Upper lobe of right lung (tissue), 1 donor: ENCODE data around the gene EIF4A3. TPM values are rescaled to one million over a fixed set of nuclear protein-coding genes. Genes with fewer than 3 reads are reported as not detected.
A peak's percentile ranks its signal among the peaks of the same experiment; 100 is the strongest.

ENCODE experiments used
- ATAC-seq: fragments of 200-7000 bp; cut with Tn5 transposase; one replicate; pipeline ENCODE4 v1.9.1; 2020; ENCODE audit warnings: mild to moderate bottlenecking, moderate library complexity
- DNase-seq: peaks from one replicate; pipeline ENCODE4 v3.0.0-alpha.2; 2020
- H3K27ac ChIP-seq: fragments of 200-600 bp; one replicate; pipeline ENCODE4 v1.8.0; 2022
- H3K27me3 ChIP-seq: fragments of 200-600 bp; one replicate; pipeline ENCODE4 v1.8.0; 2022; ENCODE audit warnings: mild to moderate bottlenecking
- H3K36me3 ChIP-seq: fragments of 200-600 bp; one replicate; pipeline ENCODE4 v1.8.0; 2022
- H3K4me1 ChIP-seq: fragments of 200-600 bp; one replicate; pipeline ENCODE4 v1.8.0; 2022
- H3K4me3 ChIP-seq: fragments of 200-600 bp; one replicate; pipeline ENCODE4 v1.8.0; 2022; ENCODE audit warnings: mild to moderate bottlenecking
- H3K9me3 ChIP-seq: fragments of 200-600 bp; one replicate; pipeline ENCODE4 v1.8.0; 2022
- CTCF ChIP-seq: fragments of 200-600 bp; IDR thresholded peaks from one replicate; pipeline ENCODE4 v1.8.0; 2022; ENCODE audit warnings: antibody characterized with exemption
- intact Hi-C: fragments of 100-400 bp; cut with DNase I; formaldehyde crosslinking; loops from one replicate; pipeline ENCODE4 v1.11.0; 2022
- total RNA-seq: library from RNA; stranded (reverse); fragmentation: NEBNext Ultra II Directional; extraction: Animal tissue kit (Norgen Biotek cat#: 25700); gene quantifications from one replicate; pipeline ENCODE4 v1.2.1, GENCODE V29; 2021
- donor health status: DM: no; HTN: yes; CAD: no; lungs with severe emphysema.

EIF4A3 gene
- total RNA-seq, 1 donor from 2014 or later = 56.0 TPM

DNA sequence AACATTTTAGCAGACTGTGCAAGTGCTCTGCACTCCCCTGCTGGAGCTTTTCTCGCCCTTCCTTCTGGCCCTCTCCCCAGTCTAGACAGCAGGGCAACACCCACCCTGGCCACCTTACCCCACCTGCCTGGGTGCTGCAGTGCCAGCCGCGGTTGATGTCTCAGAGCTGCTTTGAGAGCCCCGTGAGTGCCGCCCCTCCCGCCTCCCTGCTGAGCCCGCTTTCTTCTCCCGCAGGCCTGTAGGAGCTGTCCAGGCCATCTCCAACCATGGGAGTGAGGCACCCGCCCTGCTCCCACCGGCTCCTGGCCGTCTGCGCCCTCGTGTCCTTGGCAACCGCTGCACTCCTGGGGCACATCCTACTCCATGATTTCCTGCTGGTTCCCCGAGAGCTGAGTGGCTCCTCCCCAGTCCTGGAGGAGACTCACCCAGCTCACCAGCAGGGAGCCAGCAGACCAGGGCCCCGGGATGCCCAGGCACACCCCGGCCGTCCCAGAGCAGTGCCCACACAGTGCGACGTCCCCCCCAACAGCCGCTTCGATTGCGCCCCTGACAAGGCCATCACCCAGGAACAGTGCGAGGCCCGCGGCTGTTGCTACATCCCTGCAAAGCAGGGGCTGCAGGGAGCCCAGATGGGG, 42.5 kb downstream of the EIF4A3 start:
- no peak overlapping the region for H3K4me3 ChIP-seq
- DNase-seq = no peak
- H3K4me1 ChIP-seq = peaks cover 14% of the 10 kb centered on the region
- ATAC-seq = no peak
- TF ChIP-seq CTCF = no peak
- no peak overlapping the region for H3K27ac ChIP-seq
- H3K36me3 ChIP-seq = no peaks in the 10 kb centered on the region
- intact Hi-C loops = no loop called here
- no peaks in the 10 kb centered on the region for H3K27me3 ChIP-seq
- no peaks in the 10 kb centered on the region for H3K9me3 ChIP-seq

DNA sequence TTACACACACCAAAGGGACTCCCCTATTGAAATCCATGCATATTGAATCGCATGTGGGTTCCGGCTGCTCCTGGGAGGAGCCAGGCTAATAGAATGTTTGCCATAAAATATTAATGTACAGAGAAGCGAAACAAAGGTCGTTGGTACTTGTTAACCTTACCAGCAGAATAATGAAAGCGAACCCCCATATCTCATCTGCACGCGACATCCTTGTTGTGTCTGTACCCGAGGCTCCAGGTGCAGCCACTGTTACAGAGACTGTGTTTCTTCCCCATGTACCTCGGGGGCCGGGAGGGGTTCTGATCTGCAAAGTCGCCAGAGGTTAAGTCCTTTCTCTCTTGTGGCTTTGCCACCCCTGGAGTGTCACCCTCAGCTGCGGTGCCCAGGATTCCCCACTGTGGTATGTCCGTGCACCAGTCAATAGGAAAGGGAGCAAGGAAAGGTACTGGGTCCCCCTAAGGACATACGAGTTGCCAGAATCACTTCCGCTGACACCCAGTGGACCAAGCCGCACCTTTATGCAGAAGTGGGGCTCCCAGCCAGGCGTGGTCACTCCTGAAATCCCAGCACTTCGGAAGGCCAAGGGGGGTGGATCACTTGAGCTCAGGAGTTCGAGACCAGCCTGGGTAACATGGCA, 43.4 kb downstream of the EIF4A3 start:
- Histone ChIP-seq H3K27ac (no peak overlapping the region), H3K9me3 (no peaks in the 10 kb centered on the region), H3K27me3 (no peaks in the 10 kb centered on the region), H3K36me3 (no peaks in the 10 kb centered on the region), H3K4me1 (peaks cover 14% of the 10 kb centered on the region), H3K4me3 (no peak overlapping the region)
- TF ChIP-seq CTCF = no peak
- intact Hi-C loops = no loop called here
- no peak for DNase-seq
- no peak for ATAC-seq

DNA sequence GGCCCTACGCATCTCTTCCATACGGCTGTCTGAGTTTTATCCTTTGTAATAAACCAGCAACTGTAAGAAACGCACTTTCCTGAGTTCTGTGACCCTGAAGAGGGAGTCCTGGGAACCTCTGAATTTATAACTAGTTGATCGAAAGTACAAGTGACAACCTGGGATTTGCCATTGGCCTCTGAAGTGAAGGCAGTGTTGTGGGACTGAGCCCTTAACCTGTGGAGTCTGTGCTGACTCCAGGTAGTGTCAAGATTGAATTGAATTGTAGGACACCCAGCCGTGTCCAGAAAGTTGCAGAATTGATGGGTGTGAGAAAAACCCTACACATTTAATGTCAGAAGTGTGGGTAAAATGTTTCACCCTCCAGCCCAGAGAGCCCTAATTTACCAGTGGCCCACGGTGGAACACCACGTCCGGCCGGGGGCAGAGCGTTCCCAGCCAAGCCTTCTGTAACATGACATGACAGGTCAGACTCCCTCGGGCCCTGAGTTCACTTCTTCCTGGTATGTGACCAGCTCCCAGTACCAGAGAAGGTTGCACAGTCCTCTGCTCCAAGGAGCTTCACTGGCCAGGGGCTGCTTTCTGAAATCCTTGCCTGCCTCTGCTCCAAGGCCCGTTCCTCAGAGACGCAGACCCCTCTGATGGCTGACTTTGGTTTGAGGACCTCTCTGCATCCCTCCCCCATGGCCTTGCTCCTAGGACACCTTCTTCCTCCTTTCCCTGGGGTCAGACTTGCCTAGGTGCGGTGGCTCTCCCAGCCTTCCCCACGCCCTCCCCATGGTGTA, 44.1 kb downstream of the EIF4A3 start:
- Histone ChIP-seq H3K36me3 (no peaks in the 10 kb centered on the region), H3K9me3 (no peaks in the 10 kb centered on the region), H3K27ac (no peak overlapping the region), H3K4me1 (peaks cover 14% of the 10 kb centered on the region), H3K4me3 (peak overlapping the region; percentile 92), H3K27me3 (no peaks in the 10 kb centered on the region)
- DNase-seq (no peak), ATAC-seq (no peak)
- intact Hi-C loops = no loop called here
- no peak for TF ChIP-seq CTCF

GRCh38 chr17:80101946-80102663, 44.8 kb downstream of the EIF4A3 start:
- Histone ChIP-seq H3K9me3 (no peaks in the 10 kb centered on the region), H3K36me3 (no peaks in the 10 kb centered on the region), H3K27me3 (no peaks in the 10 kb centered on the region), H3K4me3 (peak overlapping the region; percentile 92), H3K27ac (peak overlapping the region; percentile 84), H3K4me1 (peaks cover 14% of the 10 kb centered on the region)
- DNase-seq (peak; percentile 69), ATAC-seq (peak; percentile 39)
- intact Hi-C loops = no loop called here
- TF ChIP-seq CTCF = no peak

- intact Hi-C loops = no loop called here
- Histone ChIP-seq H3K9me3 (no peaks in the 10 kb centered on the region), H3K4me1 (peaks cover 14% of the 10 kb centered on the region), H3K27ac (peak within 1 kb of the TSS; percentile 90), H3K36me3 (no peaks in the 10 kb centered on the region), H3K27me3 (no peaks in the 10 kb centered on the region), H3K4me3 (peak within 1 kb of the TSS; percentile 92)
- ATAC-seq (peak; percentile 94), DNase-seq (peak; percentile 94)
- TF ChIP-seq CTCF = peak; percentile 69
These were observed 45.6 kb downstream of the EIF4A3 start, which contains the start of gene GAA for GRCh38 chr17:80101011-80101945. GAA (plus strand) TSS chr17:80101581; CDS start chr17:80104587, 3,006 bp downstream.
